Left kidney (tissue), 2 donors: ENCODE measurements around the gene ECI2. TPM values are rescaled to one million over a fixed set of nuclear protein-coding genes. Genes with fewer than 3 reads are reported as not detected.
"Not testable (repeated sequence)": the region's sequence is repeated elsewhere in the genome, so short reads cannot be mapped to it uniquely, and the experiment has no call there.

Source experiments
- DNase-seq: peaks from one replicate; pipeline ENCODE4 v3.0.0-alpha.2; 2013
- polyA plus RNA-seq: library from polyadenylated mRNA; unstranded; fragments of 120-200 nt; gene quantifications from one replicate; pipeline ENCODE4 v1.2.1, GENCODE V29; 2013; ENCODE audit not compliant: insufficient read length

ECI2 gene
- polyA plus RNA-seq, 1 donor: 103 TPM

- no peak for DNase-seq
These were observed 29.3 kb downstream of the ECI2 start for GRCh38 chr6:4105980-4106536.

GRCh38 chr6:4103929-4104328 lies 31.4 kb downstream of the ECI2 start:
- DNase-seq: no peak

- DNase-seq: no peak
These were observed 32.6 kb downstream of the ECI2 start for GRCh38 chr6:4102687-4103244.

- no peak for DNase-seq
These were observed 34.1 kb downstream of the ECI2 start for GRCh38 chr6:4101298-4101697.

GRCh38 chr6:4100655-4101054 lies 34.7 kb downstream of the ECI2 start:
- no peak for DNase-seq

- no peak for DNase-seq
These were observed 42.1 kb downstream of the ECI2 start for GRCh38 chr6:4093288-4093687.

GRCh38 chr6:4091941-4092340 lies 43.4 kb downstream of the ECI2 start:
- DNase-seq: no peak

- DNase-seq: not testable (repeated sequence)
These were observed 45.3 kb downstream of the ECI2 start for GRCh38 chr6:4090043-4090442.

GRCh38 chr6:4088704-4089103 lies 46.7 kb downstream of the ECI2 start:
- no peak for DNase-seq

- no peak for DNase-seq
These were observed 50.1 kb downstream of the ECI2 start for GRCh38 chr6:4085332-4085700.

GRCh38 chr6:4084444-4085331 lies 50.7 kb downstream of the ECI2 start:
- DNase-seq: no peak

GRCh38 chr6:4078691-4079471 lies 56.5 kb downstream of the ECI2 start, which contains the start of gene FAM217A:
FAM217A (minus strand) TSS chr6:4079137; CDS start chr6:4077414, 1,723 bp downstream.
- no peak for DNase-seq

- no peak for DNase-seq
These were observed 60.7 kb downstream of the ECI2 start for GRCh38 chr6:4074478-4075235.

- no peak for DNase-seq
These were observed 64.0 kb downstream of the ECI2 start for GRCh38 chr6:4071330-4071729.

- no peak for DNase-seq
These were observed 66.2 kb downstream of the ECI2 start for GRCh38 chr6:4069199-4069598.

GRCh38 chr6:4067673-4068072 lies 67.7 kb downstream of the ECI2 start:
- DNase-seq: no peak

- no peak for DNase-seq
These were observed 69.2 kb downstream of the ECI2 start for GRCh38 chr6:4066029-4066755.
